Pancreas (tissue), 10 donors: ENCODE results near the gene PLCH2. TPM values are rescaled to one million over a fixed set of nuclear protein-coding genes. Genes with fewer than 3 reads are reported as not detected.
A peak's percentile ranks its signal among the peaks of the same experiment; 100 is the strongest.

ENCODE experiments used
- ATAC-seq, 4 donors: fragments of 200-7000 bp; cut with Tn5 transposase; one replicate each; pipeline versions ENCODE4 v1.8.0 to v1.9.1; 2020; ENCODE audit warnings: mild to moderate bottlenecking in 4 of 4, moderate library complexity in 4 of 4
- DNase-seq, 6 donors: peaks; one replicate each; pipeline ENCODE4 v3.0.0-alpha.2; 2020
- FAIRE-seq: peaks from 2 replicates; lab custom pipeline; 2012; peaks lifted over from hg19 to GRCh38; lab: Jason Lieb, UNC
- H3K27ac ChIP-seq, 4 donors: fragments of 200-600 bp; sonication (generic); 1 replicate in 3 of 4; 2 replicates in 1 of 4; pipeline versions ENCODE4 v1.5.0 to v1.8.0; 2020
- H3K27me3 ChIP-seq, 4 donors: fragments of 200-600 bp; one replicate each; pipeline ENCODE4 v1.8.0; 2021
- H3K36me3 ChIP-seq, 3 donors: fragments of 200-600 bp; sonication (generic) in 1 of 3; one replicate each; pipeline versions ENCODE4 v1.5.0 to v1.8.0; 2020 to 2021
- H3K4me1 ChIP-seq, 3 donors: fragments of 200-600 bp; one replicate each; pipeline ENCODE4 v1.8.0; 2021
- H3K4me3 ChIP-seq, 4 donors: fragments of 200-600 bp; sonication (generic) in 2 of 4; one replicate each; pipeline versions ENCODE4 v1.5.0 to v1.8.0; 2020 to 2021
- H3K9me3 ChIP-seq, 4 donors: fragments of 200-600 bp; one replicate each; pipeline ENCODE4 v1.8.0; 2021
- WGBS, 2 donors: extraction: QIAGEN DNeasy Blood & Tissue Kit; methylation state at CpG; one replicate each; pipeline ENCODE4 v1.1.7; 2013; 5-methylcytosine and 5-hydroxymethylcytosine counted together
- intact Hi-C, 3 donors: fragments of 100-400 bp; cut with DNase I; formaldehyde crosslinking; loops; one replicate each; pipeline versions ENCODE4 v1.11.1 to v1.14.2; 2022
- polyA plus RNA-seq, 2 donors: library from polyadenylated mRNA; stranded (reverse); fragments of 200-250 nt; gene quantifications; one replicate each; pipeline ENCODE4 v1.2.3, GENCODE V29; 2013
- total RNA-seq, 6 donors: library from RNA; stranded (reverse); fragmentation: NEBNext Ultra II Directional in 4 of 6; extraction: Animal tissue kit (Norgen Biotek cat#: 25700) in 4 of 6; gene quantifications; one replicate each; pipeline versions ENCODE4 v1.2.1 to v1.2.4, GENCODE V29; 2021 to 2023
- TF ChIP-seq, protein P1 (sequence below), 4 donors: fragments of 200-600 bp; sonication (generic) in 3 of 4; IDR thresholded peaks; one replicate each; pipeline versions ENCODE4 v1.5.0 to v1.8.0; 2021; ENCODE audit warnings: antibody characterized with exemption in 4 of 4
- donor health status: healthy with polysubstance abuse.
- donor health status: DM: no; HTN: no; CAD: no; lungs with moderate emphysema.
- donor health status: DM: no; HTN: no; CAD: no.
- donor health status: control.
- donor health status: control.
- donor health status: Bipolar disorder and iron deficiency.
- donor health status: DM: yes; HTN: yes; CAD: no.
- donor health status: DM: no; HTN: no; CAD: no.
- donor health status: DM: no; HTN: no; CAD: no.
- donor health status: DM: yes; HTN: yes; CAD: no.

Gene PLCH2
- total and polyA plus RNA-seq, 8 donors = 0.79 to 163 (median 3.3) TPM

DNA sequence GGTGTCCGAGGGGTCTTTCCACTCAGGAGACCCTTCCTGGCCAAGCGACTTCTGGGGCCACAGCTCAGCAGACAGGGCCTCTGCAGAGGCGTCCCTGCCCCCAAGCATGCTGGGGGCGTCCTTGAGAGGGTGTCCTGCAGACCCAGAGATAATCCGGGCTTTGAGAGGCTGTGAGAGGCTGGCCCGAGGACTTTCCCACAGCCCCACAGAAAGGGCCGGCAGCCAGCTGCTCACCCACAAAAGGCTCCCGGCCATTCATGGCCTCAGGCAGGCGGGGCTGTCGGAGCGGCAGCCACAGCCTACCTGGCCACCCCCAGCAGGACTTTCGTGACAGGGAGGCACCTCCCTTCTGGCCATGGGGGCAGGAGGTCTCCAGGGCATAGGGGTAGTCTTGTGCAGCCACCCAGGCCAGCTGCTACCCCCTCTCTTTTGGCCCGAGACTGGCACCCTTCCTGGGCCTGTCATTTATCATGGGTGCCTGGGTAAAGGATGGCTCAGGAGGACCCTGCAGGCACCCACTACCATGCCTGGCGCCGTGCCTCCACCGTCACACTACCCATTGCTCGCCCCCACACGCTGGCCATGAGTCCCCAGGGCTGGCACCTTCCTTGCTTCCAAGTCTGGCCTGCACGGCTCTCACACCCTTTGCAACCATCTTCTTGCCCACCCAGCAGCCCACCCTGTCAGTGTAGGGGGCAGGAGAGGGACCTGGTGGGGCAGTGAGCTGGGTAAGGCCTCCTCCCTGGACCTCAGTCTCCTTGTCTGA is 69.0 kb downstream of the PLCH2 start:
- H3K4me1 ChIP-seq = peaks cover 6 to 22% (median 20%) of the 10 kb centered on the region in 3 donors
- intact Hi-C loops = loop anchor here in 2 of 3 donors (5.0 kb wide), 1 partner anchor 128 kb away; no protein-coding TSS in a partner anchor
- FAIRE-seq (no peak), ATAC-seq (no peak), DNase-seq (peak in 2 of 6 donors; percentile 51 to 69)
- H3K27ac ChIP-seq = peak overlapping the region in 3 of 4 donors; percentile 28 to 83 (median 45)
- no peaks in the 10 kb centered on the region for H3K9me3 ChIP-seq
- H3K4me3 ChIP-seq = no peak overlapping the region
- TF ChIP-seq, protein P1, sequence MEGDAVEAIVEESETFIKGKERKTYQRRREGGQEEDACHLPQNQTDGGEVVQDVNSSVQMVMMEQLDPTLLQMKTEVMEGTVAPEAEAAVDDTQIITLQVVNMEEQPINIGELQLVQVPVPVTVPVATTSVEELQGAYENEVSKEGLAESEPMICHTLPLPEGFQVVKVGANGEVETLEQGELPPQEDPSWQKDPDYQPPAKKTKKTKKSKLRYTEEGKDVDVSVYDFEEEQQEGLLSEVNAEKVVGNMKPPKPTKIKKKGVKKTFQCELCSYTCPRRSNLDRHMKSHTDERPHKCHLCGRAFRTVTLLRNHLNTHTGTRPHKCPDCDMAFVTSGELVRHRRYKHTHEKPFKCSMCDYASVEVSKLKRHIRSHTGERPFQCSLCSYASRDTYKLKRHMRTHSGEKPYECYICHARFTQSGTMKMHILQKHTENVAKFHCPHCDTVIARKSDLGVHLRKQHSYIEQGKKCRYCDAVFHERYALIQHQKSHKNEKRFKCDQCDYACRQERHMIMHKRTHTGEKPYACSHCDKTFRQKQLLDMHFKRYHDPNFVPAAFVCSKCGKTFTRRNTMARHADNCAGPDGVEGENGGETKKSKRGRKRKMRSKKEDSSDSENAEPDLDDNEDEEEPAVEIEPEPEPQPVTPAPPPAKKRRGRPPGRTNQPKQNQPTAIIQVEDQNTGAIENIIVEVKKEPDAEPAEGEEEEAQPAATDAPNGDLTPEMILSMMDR (IDR thresholded peaks at IDR 0.05) = no peak
- WGBS, 2 donors = 45 to 49% methylated on average over 19 of the region's 19 CpGs
- no peaks in the 10 kb centered on the region for H3K36me3 ChIP-seq
- no peaks in the 10 kb centered on the region for H3K27me3 ChIP-seq

DNA sequence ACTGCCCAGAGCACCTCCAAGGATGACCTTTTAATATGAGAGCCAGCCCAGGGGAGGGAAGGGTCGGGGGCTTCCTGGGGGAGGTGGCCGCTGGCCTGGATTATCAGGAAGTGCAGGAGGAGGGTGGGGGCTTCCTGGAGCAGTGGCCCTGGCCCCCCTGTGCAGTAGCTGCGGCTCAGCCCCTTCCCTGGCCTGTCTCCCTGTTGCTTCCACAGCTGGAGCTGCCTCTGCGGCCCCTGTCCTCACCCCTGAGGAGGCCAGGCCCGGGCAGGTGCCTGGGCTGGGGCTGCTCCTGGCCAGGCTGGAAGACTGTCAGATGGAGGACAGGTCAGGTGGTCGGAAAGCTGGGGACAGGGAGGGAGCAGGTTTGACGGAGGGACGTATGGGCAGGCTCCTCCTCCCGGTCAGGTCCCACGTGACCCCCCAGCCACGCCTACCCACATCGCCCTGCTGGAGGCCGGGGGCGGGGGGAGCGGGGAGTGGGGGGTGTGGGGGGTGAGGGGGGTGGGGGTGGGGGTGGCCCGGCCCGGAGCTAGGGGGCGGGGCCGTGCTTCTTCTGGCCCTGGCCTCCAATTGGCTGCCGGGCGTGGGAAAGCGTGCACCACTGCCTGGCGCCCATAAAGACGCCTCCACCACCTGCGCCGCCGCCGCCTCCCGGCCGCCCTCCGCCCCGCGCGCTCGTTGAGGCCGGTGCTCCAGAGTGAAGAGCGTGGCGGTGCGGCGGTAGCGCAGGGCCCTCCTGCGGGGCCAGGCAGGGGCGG is 69.8 kb downstream of the PLCH2 start:
- no peaks in the 10 kb centered on the region for H3K27me3 ChIP-seq
- TF ChIP-seq, protein P1 (IDR thresholded peaks at IDR 0.05) = no peak
- 3 to 8% methylated on average over 16 to 37 of the region's 43 CpGs for WGBS, 2 donors
- ATAC-seq (peak; percentile 66 to 73 (median 70)), FAIRE-seq (no peak), DNase-seq (peak in 5 of 6 donors; percentile 90 to 96 (median 93))
- peak overlapping the region; percentile 16 to 67 (median 47) for H3K4me3 ChIP-seq
- intact Hi-C loops = loop anchor here in 2 of 3 donors (5.0 kb wide), 1 partner anchor 129 kb away; no protein-coding TSS in a partner anchor
- H3K36me3 ChIP-seq = no peaks in the 10 kb centered on the region
- peak overlapping the region; percentile 73 to 97 (median 84) for H3K27ac ChIP-seq
- peaks cover 6 to 22% (median 20%) of the 10 kb centered on the region in 3 donors for H3K4me1 ChIP-seq
- H3K9me3 ChIP-seq = no peaks in the 10 kb centered on the region

DNA sequence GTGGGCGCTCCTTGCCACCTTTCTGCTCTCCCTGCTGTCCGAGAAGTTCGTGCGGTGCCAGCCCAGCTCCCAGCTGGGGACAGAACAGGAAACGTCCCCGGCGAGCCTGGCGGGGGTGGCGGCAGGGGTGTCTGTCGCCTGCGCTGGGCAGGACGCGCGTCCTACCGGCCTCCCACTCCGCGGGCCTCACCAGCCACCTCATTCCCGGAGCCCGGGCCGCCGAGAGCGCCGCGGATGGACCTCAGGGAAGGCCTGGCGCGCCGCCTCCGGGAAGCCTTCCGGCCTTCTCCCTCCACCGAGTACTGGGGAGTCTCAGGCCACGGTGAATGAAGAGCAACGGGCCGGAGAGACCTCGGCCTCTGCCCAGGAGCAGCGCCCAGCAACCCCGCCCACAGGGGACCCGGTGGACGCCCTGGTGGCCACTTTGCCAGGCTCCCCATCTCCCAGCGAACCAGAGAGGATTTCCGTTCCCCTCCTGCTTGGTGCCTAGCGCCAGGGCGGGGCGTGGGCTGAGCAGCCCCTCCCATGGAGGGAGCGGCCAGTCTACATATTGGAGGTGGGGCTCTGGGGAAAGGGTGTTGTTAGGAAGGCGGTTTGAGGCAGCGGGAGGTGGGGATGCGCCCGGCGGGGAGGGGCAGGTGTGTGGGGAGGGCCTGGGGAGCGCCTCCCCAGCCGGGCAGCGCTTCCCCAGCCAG is 70.6 kb downstream of the PLCH2 start:
- Histone ChIP-seq H3K36me3 (no peaks in the 10 kb centered on the region), H3K27ac (peak overlapping the region; percentile 73 to 97 (median 90)), H3K4me3 (peak overlapping the region; percentile 16 to 67 (median 47)), H3K9me3 (no peaks in the 10 kb centered on the region), H3K27me3 (no peaks in the 10 kb centered on the region), H3K4me1 (peaks cover 6 to 22% (median 20%) of the 10 kb centered on the region in 3 donors)
- peak; percentile 64 to 75 (median 69) for ATAC-seq
- TF ChIP-seq, protein P1 (IDR thresholded peaks at IDR 0.05) = peak in 2 of 4 donors; percentile 7 to 10
- no peak for FAIRE-seq
- DNase-seq = peak in 5 of 6 donors; percentile 80 to 88 (median 84)
- intact Hi-C loops = loop anchor here in 2 of 3 donors (5.0 kb wide), 1 partner anchor 129 kb away; no protein-coding TSS in a partner anchor
- WGBS, 2 donors = 1 to 3% methylated on average over 45 to 52 of the region's 52 CpGs

DNA sequence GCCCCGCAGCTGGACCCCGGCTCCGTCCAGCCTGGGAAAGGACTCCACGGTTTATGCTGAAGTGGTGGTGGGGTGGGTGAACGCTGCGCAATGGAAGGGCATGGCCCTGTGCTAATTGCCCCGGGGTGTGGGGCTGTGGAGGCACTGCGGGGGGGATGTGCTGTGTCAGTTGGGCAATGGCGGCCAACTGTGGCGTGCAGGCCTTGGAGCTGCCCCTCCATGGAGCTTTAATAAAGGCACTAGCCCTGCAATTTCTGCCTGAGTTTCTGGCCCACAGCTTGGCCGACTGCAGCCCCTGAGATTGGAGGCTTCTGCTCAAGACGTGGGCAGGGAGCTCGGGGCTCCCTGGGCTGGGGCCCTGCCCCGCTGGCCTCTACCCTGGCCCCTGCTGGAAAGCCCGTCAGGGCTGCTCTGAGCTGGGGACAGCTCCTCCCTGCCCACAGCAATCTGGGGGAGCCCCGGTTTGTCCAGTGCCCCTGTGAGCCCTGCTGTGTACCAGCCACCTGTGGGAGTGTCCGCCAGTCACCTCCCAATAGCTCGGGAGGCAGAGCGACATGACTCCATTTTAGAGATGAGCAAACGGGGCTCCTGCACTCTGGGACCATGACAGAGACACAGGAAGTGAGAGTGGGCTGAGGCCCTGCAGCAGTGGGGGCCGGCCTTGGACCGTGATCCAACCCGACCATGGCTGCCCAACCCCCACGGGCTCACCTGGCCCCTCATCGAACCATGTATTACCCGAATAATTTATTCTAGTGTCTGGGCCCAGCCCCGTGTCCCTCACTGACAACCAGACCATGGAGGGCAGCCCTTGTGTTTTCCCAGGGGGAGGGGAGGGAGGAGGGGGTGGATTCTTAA is 71.3 kb downstream of the PLCH2 start:
- Histone ChIP-seq H3K36me3 (no peaks in the 10 kb centered on the region), H3K27me3 (no peaks in the 10 kb centered on the region), H3K4me1 (peaks cover 6 to 22% (median 20%) of the 10 kb centered on the region in 3 donors), H3K9me3 (no peaks in the 10 kb centered on the region), H3K27ac (peak overlapping the region; percentile 73 to 97 (median 90)), H3K4me3 (peak overlapping the region in 3 of 4 donors; percentile 5 to 67 (median 54))
- TF ChIP-seq, protein P1 (IDR thresholded peaks at IDR 0.05) = no peak
- FAIRE-seq (no peak), DNase-seq (peak in 2 of 6 donors; percentile 40 to 53), ATAC-seq (no peak)
- intact Hi-C loops = loop anchor here in 2 of 3 donors (5.0 kb wide), 1 partner anchor 130 kb away; no protein-coding TSS in a partner anchor
- 19 to 32% methylated on average over 27 of the region's 27 CpGs for WGBS, 2 donors
